Colon (tissue), 2 donors: ENCODE measurements around the gene MINDY4.
"Not testable (repeated sequence)": the region's sequence is repeated elsewhere in the genome, so short reads cannot be mapped to it uniquely, and the experiment has no call there.

Experiments used
- FAIRE-seq: peaks from 2 replicates; lab custom pipeline; 2012; peaks lifted over from hg19 to GRCh38; lab: Jason Lieb, UNC
- donor health status: control.
- donor health status: control.

MINDY4 gene

GRCh38 chr7:30804078-30804661 is 33.0 kb downstream of the MINDY4 start:
- FAIRE-seq = no peak

- FAIRE-seq = no peak
These were observed 34.0 kb downstream of the MINDY4 start for GRCh38 chr7:30805081-30805691.

GRCh38 chr7:30805931-30806330 is 34.7 kb downstream of the MINDY4 start:
- FAIRE-seq = no peak

- not testable (repeated sequence) for FAIRE-seq
These were observed 36.3 kb downstream of the MINDY4 start for GRCh38 chr7:30807477-30807876.

- not testable (repeated sequence) for FAIRE-seq
These were observed 36.7 kb downstream of the MINDY4 start for GRCh38 chr7:30807941-30808340.

- FAIRE-seq = no peak
These were observed 39.8 kb downstream of the MINDY4 start for GRCh38 chr7:30810986-30811385.

- FAIRE-seq = no peak
These were observed 41.5 kb downstream of the MINDY4 start for GRCh38 chr7:30812676-30813075.

GRCh38 chr7:30813466-30813865 is 42.2 kb downstream of the MINDY4 start:
- no peak for FAIRE-seq

- FAIRE-seq = no peak
These were observed 43.6 kb downstream of the MINDY4 start for GRCh38 chr7:30814700-30815387.

- FAIRE-seq = no peak
These were observed 44.2 kb downstream of the MINDY4 start for GRCh38 chr7:30815388-30815854.

- FAIRE-seq = no peak
These were observed 44.9 kb downstream of the MINDY4 start for GRCh38 chr7:30815951-30816644.

- FAIRE-seq = no peak
These were observed 45.6 kb downstream of the MINDY4 start for GRCh38 chr7:30816645-30817370.

- FAIRE-seq = no peak
These were observed 46.2 kb downstream of the MINDY4 start for GRCh38 chr7:30817371-30817767.

GRCh38 chr7:30824821-30825720 is 53.9 kb downstream of the MINDY4 start:
- no peak for FAIRE-seq

- FAIRE-seq = no peak
These were observed 55.0 kb downstream of the MINDY4 start for GRCh38 chr7:30826181-30826580.

GRCh38 chr7:30828591-30828990 is 57.4 kb downstream of the MINDY4 start:
- FAIRE-seq = no peak

GRCh38 chr7:30829471-30829870 is 58.3 kb downstream of the MINDY4 start:
- FAIRE-seq = no peak

- no peak for FAIRE-seq
These were observed 60.0 kb downstream of the MINDY4 start for GRCh38 chr7:30831227-30831626.

GRCh38 chr7:30831936-30832335 is 60.7 kb downstream of the MINDY4 start:
- no peak for FAIRE-seq

- not testable (repeated sequence) for FAIRE-seq
These were observed 62.9 kb downstream of the MINDY4 start for GRCh38 chr7:30834017-30834674.
